ENCODE measurements around the gene CHI3L1.

- TF ChIP-seq CTCF (IDR thresholded peaks at IDR 0.05) (no peak), ZFX (IDR thresholded peaks at IDR 0.05; ENCODE audit: borderline replicate concordance) (no peak)
Measured at GRCh38 chr1:203146042-203146369, 40.5 kb downstream of the CHI3L1 start.
